ENCODE results near the gene GALNT18.
"Not testable (repeated sequence)": the region's sequence is repeated elsewhere in the genome, so short reads cannot be mapped to it uniquely, and the experiment has no call there.

Gene GALNT18

DNA sequence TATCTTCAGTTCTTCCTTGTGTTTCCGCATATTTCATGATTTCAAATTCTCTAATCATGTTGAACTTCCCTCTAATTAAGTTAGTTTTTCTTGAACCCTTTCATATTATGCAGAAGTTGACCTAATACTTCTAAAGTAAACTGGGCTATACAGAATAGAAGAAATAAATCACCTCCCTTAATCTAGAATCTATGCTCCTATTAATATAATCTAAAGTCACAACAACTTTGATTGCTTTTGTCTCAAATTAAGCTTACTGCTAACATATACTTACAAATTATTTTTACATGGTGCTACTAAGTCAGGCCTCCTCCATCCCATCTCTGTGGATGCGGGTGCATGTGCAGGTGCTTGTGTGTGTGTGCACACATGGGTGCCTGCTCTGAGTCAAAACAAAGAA is 241.5 kb downstream of the GALNT18 start:
- no peak for DNase-seq

DNA sequence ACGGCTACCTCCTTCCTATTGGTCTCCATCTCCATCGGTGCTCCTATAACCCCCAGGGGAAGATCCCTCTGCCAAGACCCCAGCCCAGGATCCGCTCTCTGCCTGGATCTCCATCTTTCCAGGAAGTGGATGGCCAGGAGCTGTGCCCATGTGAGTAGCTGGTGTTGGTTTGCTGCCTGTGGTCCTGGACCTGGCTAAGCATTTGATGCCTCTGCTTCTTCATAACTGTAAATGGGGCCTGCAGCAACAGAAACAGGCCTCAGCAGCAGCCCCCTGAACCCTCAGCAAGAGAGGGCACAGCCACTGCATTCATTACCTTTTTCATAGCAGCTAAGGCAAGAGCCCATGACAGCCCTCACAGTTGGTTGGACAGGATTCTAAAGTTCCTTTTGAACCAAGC is 242.1 kb downstream of the GALNT18 start:
- DNase-seq = no peak

DNA sequence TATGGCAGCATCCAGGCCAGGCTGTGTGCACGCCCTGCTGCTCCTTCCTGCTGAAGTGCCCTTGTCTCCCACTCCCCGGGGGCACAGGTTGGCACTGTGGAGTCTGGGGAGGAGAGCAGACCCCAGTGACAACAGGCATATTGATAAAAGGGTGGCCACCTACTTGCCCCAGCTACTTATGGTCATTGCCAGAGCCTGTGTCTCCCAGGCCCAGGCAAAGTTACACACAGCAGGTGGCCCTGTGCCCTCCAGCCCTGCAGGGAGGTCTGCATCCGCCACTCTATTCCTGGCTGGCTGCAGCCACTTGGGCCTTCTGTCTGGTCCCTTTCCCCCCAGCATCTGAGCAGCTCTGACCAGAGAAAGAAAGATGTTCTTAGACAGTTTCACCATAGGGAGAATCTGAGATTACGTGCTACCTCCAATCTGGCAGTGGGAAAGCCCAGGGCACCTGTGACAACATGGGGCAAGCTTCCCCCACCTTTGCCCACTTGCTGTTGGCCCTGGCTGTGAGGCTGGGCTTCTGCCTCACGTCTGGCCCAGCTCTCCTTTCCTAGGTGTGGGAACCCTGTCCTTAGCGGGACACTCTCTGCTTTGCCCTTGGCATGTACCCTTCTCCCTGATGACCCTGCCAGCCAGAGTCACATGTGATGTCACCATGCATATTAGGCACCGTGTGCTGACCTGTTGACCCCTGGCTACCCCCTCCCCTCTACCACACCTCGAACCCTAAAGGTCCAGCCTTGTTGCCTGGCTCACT is 243.4 kb downstream of the GALNT18 start:
- DNase-seq = no peak

DNA sequence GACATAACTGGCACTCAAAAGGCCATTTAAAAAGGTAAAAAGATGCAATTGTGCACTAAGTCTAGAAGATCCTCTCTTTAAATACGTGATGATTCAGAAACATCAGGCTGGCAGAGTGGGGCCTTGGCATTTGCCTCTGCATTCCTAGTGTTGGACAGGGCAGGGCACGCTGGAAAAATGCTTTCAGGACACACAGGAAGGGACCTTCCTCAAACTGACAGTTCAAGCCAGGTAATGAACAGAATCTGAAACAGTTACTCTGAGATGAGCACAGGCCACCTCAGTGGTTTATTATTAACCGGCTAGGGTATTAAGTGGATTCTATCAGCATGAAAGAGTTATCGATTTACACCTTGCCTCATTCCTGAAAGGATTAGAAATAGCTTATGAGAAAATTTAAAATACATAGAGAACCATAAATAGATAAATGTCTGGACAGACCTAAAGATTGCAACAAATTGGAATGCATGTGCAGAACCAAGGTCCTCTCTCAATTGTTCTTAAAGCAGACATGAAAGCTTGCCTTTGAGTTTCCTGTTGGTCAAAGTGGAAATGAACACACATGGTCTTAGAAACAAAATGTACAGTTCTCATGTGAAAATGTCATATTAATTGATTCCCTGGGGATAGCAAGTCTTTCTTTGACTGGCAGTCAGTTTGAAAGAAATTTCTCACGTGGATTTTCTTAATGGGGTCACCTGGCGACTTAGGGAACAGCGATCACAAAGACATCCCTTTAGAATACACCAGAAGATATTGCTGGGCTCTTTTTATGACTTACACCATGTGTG is 247.3 kb downstream of the GALNT18 start:
- no peak for DNase-seq

DNA sequence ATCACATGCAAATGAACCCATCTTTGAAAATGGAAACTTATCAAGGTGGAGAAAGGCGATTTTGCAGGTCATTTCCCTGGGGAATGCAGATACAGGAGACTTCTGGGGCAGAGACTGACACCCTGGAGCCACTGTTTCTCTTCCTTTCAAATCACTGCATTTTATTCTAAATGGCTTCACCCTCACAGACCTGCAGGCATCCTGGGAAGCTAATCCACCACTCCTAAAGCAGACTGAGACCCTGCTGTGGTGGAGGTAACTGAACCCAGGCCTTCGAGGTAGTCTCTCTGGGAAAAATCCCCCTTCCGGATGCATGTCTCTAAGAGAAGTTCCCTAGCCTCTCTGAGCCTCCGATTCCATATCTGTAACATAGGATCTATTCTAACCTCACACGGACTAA is 247.9 kb downstream of the GALNT18 start:
- no peak for DNase-seq

DNA sequence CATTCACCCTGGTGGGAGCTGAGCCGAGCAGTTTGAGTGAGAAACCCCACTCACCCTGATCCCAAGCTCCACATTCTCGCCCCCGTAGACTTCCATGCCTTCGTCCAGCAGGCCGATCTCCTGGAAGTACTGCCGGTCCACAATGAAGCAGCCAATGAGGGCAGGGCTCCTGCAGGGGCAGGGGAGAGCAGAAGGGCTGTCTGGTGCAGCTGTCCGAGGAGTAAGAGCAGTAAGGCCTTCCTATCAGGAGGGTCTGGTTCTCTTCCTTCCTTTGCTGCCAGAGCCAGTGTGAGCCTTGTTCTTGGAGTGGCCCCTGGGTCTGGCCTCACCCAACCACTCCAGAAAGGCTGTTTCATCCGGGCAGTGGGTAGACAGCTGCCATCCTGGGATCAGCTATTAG is 249.3 kb downstream of the GALNT18 start:
- no peak for DNase-seq

DNA sequence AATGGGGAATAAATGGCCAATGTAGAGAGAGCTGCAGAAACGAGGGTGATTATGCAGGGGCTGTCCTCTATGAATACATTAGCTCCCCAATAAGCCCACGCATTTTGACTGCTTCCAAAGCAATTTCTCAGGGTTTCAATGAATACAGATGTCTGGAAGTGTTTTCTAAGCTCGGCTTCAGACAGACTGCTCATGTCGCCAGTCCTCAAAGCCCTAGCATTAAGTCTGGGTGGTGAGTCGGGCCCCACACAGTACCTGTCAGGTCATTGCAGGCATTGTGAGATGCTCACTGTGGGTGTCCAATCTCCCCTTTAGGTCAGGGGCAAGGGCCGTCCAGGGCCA is 250.9 kb downstream of the GALNT18 start:
- no peak for DNase-seq

DNA sequence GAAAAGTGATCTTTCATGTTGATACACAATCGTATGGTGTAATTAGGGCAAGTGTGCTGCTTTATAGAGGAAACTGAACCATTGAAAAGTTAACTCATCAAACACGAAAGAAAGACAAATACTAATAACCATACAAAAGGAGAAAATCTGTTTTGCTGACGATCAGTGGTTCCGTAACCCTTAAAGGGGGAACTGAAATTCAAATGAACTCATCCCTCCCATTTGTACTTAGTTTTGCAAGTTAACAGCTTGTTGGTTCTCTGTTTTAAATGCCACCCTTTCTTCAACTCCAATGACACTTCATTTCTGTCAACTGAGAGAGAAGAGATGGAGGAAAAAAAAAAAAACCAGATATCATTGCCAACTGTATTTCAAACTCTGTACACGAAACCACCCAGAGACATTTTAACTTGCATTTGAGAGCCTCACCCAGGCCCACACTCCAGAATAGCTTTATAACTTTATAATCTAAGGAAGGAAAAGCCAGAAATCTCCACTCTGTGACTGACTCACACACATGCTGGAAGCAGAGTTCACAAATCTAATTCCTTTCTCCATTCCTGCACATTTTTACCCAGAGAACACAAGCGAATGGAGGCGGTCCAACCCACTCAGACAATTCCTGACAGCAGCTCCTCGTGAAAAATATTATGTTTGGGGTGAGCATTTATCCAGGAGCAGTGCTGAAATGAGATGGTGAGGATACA is 251.4 kb downstream of the GALNT18 start:
- DNase-seq = no peak

DNA sequence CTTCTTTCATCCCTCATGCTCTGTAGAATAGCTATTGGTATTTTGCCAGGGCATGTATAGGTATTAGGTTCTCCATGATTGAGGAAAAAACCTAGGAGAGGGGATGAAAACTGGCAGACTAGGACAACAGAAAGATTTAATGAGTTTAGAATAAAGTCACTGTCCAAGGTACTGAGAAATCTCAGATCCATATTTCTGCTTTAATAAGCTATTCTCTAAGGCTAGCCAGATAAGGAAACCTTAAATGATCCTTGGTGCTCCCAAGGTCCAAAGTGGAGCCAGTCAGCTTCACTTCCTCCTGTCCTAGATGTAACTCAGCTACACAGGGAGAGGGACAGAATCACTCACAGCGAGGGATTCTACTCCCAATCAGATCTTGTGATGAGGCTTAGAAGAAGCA is 255.0 kb downstream of the GALNT18 start:
- DNase-seq = no peak

DNA sequence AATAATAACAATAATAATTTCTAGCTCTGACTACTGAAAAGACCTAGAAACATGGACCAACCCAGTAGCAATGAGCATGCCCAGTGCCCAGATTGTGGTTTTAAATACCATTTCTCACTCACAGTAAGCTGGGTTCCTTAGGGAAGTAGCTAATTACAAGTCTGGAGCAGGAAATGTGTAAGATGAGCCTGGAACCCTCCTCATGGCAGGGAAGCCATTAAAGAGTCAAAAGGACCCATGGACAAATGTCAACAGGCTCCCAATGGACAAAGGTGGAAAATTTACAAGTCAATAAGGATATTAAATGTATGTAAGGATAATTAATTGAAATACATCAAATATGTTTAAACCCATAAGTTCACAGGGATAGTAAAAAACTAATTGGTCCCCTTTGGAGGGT is 258.1 kb downstream of the GALNT18 start:
- no peak for DNase-seq

DNA sequence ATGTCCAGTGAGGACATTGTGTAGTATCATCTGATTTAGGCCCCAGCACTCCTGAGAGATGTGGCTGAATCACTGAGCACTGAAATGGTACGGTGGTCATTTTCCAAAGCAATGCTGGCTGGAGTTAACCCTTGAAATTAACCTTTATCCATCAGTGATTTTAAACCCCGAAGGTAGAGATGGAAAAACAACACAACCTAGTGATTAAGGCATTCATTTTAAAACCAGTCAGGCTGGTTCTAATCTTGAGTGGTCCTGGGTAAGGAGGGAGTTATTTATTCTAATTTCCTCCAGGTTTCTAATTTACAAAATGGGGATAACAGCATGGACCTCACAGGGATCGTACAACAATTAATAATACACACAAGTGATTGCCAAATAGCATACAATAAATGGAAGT is 262.2 kb downstream of the GALNT18 start:
- DNase-seq = no peak

DNA sequence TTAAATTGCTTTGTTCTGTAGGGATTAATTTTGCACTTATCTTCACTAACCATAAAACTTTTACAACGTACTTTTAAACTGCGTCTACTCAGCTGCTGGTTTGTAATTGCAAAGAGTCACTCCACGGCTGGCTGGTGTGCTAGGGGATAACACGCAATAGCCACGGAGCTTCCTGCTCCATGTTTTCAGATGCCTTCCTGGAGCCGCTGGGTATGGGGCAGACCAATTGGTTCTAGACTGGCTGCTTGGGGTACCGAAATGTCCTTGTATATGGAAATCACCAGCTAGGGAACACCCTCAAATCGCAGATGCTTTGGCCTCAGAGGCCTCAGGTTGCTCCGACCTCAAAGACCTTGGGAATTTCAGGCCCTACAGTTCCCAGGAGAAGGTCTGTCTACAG is 265.0 kb downstream of the GALNT18 start:
- no peak for DNase-seq

DNA sequence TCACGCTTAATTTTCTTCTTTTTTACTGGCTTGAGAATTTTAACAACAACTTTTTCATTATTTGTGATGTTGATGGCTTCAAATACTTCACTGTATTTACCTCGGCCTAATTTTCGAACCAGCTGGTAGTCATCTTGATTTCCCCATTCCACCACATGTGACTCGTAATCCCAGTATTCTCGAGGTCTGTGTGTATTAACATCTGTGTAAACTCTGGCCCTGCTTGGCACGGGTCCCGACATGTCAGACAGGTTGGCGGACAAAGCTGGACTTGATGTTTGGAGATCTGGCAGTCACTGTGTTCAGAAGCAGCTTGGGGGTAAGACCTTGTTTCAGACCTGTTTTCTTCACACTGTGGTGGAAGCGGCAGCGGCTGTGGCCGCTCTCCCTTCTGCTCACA is 268.9 kb downstream of the GALNT18 start, which contains the start of gene CSNK2A3:
Gene CSNK2A3 (minus strand): TSS at position 373 of the 400 bp plus-strand sequence. CDS start 131 bp downstream, at position 242.
- not testable (repeated sequence) for DNase-seq

DNA sequence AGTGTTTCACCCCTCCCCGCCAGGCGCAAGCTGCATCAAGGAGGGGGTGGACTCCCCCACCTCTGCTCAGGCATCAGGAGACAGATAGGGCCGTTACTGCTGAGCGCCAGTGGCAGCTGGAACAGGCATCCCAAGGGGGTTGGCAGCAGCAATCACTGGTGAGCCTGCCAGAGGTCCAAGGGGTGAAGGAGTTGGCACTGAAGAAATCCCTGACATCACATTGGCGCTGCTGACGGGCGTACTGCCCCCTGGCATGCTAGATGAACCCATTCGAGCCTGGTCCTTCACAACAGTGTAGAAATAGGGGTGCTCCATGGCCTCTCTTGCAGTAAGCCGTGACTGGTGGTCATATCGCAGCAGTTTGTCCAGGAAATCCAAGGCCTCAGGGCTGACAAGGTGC is 270.0 kb downstream of the GALNT18 start:
- not testable (repeated sequence) for DNase-seq

DNA sequence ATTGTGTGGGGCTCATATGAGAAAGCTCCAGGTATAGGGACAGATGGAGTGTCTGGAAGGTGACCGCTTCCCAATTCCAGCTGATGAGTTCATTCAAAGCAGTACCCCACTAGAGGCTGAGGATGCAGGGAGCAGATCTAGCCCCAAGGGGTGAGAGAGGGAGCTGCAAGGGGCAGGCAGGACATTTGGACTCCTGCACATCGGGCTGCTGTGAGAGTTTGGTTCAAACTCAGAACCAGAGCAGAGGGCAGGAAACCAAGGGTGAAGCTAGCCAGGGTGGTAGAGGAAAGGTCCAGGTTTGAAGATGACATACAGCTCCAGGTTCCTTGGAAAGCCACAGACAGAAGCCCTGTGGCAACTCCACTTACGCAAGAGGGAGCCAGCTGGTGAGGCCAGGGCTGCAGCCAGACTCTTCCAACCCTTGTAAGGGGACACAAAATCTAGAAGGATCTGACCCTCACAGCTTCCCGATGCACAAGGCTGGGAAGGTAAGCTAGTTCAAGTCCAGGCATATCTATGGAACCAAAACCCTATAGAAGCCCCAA is 270.7 kb downstream of the GALNT18 start:
- no peak for DNase-seq

DNA sequence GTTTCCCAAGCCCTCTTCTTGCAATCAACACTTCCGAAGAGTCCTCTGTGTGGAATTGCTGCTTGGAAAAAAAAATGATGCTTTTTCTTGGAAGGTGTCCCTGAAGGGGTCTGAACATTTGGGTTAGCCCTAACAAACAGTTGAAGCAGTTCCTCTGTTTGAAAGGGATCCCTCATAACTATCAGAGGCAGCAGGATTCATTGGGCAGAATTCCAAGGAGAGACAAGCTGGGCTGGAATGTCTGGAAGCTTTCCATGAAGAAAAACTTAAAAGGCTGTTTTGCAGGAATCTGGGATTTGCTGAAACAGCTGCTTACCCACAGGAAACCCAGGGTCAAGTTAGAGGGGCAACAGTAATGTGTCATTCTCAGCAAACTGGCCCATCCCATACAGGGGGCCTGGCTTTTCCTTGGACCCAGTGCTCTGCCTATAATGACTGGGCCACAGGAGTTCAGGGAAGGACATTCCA is 271.9 kb downstream of the GALNT18 start:
- DNase-seq = no peak

DNA sequence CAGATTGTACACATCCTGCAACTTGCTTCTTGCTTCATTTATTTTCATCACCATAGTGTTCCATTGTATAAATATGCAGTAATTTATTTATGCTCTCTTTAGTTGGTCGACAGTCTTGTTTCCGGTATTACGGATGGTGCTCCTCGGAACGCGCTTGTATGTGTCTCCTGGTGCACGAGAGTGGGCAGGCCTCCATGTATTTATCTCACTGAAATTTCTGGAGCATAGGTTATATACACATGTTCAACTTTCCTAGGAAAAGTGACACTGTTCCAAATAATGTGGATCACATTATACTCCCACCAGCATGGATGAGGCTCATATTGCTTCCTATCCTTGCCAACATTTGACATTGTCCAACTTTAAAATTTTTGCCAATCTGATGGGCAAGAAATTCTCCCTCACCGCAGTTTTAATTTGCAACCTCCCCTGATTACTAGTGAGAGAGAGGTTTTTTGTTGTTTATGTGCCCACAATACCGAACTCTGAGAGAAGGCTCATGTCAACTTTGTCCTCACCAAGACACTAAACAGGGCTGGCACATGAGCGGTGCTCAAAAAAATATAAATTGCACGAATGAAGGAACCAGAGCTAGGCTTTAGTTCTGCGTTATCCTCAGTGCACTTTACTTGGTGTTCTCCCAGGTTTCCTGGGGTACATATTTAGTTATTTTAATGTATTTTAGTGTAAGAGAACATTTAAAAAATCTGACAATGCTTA is 272.5 kb downstream of the GALNT18 start:
- no peak for DNase-seq

DNA sequence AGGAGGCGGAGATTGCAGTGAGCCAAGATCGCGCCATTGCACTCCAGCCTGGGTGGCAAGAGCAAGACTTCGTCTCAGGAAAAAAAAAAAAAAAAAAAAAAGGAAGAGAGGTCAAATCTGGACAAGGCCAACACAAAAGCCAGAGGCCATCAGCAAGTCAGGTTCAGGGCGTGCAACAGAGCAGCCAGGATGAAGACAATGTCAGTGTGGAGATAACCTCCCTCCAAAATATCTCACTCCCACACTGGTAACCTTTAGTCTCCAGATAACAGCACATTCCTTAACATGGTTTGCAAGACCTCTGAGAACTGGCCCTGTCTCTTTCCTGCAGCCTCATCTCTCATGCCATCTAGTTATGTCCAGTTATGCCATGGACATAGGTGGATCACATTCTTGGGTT is 273.5 kb downstream of the GALNT18 start:
- DNase-seq = no peak

DNA sequence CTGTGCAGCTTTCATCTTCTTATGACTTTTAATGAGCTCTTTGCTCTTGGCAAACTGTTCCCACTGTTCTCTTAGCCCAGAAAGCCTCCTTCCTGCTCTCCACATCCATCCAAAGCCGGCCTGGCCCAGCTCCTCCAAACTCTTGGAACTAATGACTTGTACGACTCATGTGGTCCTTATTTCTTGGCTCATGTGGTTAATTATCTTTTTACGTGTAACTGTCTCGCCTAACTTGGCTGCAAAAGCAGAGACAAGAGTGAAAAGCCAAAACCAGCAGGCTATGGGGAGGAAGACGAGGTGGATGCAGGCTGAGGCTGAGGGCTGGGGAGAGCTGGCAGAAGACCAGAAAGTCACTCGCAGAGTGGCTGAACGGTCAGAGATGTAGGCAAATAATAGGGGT is 274.2 kb downstream of the GALNT18 start:
- peak; percentile 92 for DNase-seq

DNA sequence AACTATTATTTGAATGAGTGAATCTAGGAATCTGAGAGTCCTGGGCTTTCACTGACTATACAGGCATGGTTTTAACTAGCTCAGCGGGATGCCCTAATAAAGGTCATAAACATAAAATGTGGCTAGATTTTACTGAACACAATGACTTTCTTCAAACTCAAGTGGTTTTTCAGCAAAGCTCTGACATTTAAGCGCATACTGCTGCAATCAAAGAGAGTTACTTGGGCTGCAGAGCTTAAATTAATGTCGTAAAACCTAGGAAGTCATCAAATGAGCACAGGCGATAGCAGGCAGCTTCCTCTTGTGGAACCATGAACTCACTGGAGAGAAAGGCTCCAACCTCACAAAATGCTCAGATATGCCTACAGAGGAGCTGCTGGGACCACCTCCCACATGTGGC is 275.5 kb downstream of the GALNT18 start:
- peak; percentile 91 for DNase-seq

DNA sequence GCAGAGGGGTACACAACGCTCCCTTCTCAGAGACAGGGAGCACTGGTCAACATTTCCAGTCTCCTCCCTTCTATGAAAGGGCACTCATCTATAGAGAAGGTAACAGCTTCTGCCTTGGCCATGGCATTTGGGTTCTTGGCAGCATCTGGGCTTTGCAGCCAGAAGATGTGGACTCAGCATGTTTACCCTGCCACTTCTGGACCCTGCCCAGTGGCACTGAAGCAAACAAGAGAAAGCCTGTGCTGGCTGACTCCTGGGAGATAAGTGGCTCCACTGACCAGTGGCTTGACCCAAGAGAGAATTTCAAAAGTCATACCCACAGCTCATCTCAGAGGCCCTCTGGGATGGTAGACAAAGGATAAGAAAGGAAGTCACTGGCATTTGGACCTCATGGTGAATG is 276.7 kb downstream of the GALNT18 start:
- DNase-seq = no peak

DNA sequence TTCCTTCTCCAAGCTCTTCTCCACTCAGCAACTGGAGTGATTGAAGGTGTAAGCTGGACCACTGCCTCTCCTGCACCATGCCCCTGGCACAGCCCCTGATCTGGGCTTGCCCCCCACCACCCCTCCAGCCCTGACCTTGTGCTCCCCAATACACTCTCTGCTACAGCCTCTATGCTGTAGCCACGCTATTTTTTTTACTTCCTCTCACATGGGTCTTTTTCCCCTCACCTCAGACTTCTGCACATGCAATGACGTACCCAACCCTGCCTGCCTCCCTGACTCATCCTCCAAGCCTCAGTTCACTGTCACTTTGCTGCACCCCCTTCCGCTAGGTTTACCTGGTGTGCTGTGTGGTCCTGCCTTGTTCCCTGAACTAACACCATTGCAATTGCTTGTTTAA is 277.8 kb downstream of the GALNT18 start:
- DNase-seq = no peak

DNA sequence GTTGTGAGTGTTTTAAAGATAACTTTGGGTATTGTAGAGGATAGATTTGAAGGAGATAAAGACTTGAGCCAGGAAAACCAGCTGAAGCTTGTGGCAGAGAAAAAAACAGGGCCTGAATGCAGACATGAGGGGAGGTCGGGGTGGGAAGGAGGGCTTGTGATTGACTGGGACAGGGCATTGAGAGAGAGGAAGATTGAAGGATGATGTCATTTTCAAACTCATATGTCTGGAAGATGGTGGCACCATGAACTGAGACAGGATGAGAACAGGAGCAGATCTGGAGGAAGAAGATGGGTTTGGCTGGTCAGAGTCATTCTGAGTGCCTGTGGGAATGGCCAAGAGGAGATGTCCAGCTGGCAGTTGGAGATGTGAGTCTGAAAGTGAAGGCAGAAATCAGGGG is 283.5 kb downstream of the GALNT18 start:
- no peak for DNase-seq

All from DMS79 (cell line).